Central memory CD4-positive, alpha-beta T cell (primary cell): ENCODE data around the gene RYK.
"Not testable (repeated sequence)": the region's sequence is repeated elsewhere in the genome, so short reads cannot be mapped to it uniquely, and the experiment has no call there.

ENCODE experiments used
- DNase-seq: peaks from one replicate; pipeline ENCODE4 v3.0.0; 2022

RYK gene

DNA sequence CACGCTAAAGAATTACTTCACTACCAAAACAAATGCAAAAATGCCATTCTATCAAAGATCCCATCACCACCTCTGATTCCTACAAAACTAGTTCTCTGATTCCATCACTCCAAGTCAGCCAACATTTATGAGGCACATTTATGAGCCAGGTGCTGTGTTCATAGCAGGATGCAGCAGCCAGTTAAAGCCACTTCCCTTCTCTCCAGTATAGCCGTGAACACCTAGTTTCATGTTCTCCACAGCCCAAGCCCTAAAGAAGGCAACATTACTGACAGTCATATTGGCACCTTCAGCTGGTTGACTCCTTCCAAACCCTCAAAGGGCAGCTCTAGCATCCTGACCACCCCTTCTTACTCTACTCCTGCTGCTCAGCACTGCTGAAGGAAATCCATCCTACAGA lies 36.4 kb downstream of the RYK start:
- no peak for DNase-seq

DNA sequence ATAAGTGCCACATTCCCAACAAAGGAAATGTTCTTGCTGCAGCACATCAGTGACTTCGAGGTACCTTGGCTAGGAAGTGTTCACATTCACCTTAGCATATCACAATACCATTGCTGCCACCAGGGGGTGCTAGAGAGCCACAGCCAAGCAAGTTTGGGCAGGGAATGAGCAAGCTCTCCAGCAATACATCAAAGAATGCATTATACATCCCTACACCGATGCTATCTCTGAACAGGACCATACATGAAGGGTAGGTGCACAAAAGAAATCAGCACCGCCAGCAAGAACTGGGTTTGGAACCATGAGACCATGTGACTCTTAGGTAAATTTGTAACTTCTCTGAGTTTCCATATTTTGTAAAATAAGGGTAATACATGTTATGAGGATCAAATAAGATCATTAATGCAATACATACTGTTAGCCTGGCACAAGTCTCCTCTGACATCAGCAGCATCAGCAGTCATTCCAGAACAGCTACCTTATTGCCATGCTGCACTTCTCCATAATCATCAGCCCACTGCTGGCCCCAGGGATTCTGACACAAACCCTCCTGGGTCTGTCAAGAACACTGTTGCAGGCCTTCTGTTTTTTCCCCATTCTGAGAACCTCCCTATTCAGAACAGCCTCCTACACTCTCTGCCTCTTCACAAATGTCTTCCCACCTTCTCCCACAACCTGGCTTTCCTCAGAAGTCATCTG lies 37.5 kb downstream of the RYK start:
- DNase-seq: peak; percentile 63

DNA sequence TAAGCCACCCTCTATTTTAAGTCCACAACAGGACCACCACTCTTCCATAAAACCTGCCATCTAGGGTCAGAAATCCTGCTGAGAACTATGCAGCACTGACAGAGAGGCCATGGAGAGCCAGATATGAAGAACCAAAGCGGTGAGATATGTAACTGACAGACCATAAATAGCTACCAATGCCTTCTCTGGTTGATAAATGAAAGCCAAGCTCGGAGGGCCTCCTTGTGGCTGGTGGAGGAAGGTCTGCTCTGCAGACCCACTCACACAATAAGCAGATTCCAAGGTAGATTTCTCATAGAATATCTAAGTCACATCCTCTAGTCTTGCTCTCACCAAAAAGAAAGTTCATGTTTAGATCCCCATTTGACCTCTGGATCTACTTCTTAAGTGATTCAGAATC lies 38.9 kb downstream of the RYK start:
- DNase-seq: no peak

DNA sequence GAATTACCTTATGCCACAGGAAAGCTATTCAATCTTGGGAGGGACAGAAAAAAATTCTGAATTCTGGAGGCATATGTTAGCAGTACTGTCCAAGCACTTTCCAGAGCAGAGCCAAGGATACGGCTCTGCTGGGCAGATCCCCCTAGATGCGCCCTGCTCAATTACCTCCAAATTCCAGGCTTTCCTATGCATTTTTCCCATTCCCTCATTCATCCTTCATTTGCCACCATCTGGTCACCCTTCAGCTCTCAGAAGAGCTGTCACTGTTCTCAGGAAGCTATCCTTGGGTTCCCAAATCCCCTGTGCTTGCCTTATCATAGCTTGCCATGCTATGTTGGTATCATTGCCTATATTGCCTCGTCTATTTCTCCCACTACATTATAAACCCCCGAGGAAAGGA lies 45.2 kb downstream of the RYK start:
- no peak for DNase-seq

DNA sequence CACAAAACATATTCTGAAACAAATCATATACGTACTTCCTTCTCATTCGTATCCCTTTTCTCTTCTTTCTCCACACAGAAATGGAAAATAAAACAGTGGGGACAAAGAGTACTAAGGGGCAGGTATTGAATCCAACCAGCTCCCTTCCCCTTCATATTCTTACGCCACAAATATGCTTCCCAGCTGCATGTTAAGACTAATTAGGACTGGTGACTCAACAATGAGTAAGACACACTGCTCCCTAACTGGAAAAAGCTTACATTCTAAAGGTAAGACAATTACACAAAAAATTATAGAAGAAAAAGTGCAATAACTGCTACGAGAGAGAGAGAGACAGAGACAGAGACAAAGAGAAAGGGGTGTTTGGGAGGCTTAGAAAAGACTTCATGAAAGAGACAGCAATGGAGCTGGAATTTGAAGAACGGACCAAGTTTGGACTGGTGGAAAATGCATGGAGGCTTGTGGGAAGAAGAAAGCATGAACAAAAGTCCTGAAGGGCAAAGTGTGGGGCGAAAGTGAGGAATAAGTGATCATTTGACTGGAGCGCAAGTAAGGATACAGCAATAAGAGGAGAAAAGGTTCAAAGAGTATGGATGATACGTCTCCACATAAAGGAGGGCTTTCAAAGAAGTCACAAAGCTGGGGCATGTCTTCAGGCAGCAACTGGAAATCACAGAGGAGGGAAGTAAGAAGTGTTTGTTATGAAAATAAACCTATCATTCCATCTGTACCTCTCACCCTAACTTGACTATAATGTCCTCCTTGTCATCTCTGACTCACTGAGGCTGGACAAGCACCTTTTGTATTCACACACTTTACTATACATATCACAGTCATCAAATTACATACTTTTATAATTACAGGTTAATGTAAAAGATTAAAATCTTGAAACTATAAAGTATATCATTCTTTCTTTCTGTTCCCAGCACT lies 49.2 kb downstream of the RYK start:
- DNase-seq: no peak

DNA sequence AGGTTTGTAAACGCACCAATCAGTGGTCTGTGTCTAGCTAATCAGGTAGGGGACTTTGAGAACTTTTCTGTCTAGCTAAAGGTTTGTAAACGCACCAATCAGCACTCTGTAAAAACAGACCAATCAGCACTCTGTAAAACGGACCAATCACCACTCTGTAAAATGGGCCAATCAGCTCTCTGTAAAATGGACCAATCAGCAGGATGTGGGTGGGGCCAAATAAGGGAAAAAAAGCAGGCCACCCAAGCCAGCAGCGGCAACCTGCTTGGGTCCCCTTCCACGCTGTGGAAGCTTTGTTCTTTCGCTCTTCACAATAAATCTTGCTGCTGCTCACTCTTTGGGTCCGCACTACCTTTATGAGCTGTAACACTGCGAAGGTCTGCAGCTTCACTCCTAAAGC lies 50.8 kb downstream of the RYK start:
- DNase-seq: not testable (repeated sequence)

DNA sequence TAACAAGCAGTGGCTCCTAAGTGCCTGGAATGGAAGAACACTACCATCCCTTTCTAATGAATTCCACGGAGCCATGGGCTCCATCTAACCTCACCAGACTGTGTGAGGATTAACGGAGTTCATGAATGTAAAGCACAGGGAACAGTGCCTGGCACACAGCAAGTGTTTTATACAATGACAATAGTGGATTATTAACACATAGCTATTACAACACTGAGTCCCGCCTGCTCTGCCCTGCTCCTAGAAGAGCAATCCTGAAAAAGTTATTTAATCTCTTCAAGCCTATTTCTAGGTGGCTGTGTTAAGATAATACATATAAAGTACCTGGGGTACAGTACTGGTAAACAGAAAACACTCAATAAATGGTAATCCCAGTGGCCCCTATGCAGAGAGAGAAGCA lies 51.4 kb downstream of the RYK start:
- no peak for DNase-seq

DNA sequence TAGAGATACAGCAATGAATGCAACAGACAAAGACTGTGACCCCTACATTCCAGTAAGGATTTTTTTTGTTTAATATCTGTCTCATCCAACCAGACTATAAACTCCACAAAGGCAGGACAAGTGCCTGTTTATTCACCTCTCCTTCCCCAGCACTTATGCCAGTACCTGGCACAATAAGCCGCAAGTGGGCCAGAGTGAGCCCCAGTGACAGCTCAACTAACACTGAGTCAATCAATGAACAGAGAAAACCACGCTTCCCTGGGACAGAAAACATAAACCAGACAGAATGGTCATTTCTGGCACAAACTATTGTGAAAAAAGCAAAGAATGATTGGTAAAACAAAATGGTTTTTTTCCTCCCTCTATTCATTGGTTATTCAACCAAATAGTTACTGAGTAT lies 52.2 kb downstream of the RYK start:
- DNase-seq: no peak

DNA sequence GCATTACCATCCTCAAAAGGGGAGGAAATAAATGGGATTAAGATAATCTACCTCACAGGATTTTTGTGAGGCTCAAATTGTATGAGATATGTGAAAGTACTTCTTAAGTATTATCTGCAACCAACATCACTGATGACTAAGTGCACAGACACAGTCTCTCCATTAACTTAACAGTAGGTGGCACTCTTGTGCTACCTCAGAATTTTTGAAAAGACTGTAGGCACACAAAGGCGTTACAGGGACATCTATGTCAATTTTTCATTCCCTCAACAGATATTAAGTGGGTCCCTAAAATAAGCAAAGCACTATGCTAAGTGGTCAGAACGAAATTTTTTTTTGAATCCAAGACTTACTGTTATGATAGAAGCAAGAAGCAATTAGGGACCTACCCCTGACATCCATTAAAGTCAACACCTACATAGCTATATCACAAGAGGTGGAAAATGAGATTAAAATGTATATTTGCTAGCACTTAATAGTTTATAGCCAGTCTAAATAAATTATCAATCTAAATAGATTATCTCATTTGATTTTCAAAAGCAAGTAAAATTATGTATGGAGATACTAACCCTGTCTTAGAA lies 52.9 kb downstream of the RYK start:
- DNase-seq: peak; percentile 28

DNA sequence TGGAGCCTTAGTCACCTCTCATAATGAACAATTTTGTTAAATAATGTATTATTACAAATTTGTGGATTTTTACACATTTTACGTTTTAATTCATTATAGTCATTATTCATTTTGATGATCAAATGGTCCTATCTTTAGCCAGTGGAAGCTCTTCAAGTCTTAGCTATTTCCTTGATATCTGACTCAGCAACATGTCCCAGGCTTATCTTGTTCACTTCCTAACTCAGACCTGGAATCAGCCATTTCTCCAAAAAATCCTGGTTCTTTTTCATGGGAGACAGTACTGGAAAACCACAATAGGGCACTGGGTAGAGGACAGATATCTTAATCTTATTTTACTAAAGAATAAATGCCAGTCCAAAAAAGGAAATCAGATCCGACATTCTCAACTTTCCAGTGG lies 56.4 kb downstream of the RYK start:
- DNase-seq: no peak

DNA sequence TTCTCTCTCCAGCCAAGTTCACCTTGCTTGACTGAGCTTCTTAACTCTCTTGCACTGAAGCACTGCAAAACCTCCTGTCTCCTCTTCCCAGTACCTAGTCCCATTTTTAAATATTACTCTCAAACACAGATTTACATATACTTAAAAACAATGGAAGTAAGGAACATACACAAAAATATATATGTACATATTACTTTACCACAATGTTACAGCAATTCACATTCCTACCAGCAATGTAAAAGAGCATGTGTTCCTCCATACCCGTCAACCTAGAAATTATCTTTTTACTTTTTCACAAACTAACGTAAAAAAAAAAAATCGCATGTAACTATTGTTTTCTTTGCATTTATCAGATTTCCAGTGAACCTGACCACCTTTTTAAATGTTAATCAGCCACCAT lies 60.4 kb downstream of the RYK start:
- DNase-seq: no peak

DNA sequence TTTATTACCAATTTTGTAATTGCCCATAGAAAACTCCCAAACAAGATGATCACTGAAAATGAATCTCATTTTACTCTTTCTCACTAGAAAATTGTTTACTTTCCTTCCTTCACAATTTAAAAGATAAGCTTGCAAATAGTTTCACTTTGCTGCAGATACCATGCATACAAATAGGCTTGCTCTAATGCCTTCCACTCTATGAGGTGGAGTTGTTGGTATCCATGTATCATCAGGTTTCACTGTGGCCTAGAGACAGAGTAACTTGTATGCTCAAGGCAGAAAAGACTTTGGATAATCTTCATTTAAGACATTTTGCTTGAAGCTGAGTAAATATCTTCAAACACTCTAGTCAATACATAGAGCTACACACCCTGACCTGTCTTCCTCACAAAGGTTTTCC lies 60.8 kb downstream of the RYK start:
- no peak for DNase-seq

DNA sequence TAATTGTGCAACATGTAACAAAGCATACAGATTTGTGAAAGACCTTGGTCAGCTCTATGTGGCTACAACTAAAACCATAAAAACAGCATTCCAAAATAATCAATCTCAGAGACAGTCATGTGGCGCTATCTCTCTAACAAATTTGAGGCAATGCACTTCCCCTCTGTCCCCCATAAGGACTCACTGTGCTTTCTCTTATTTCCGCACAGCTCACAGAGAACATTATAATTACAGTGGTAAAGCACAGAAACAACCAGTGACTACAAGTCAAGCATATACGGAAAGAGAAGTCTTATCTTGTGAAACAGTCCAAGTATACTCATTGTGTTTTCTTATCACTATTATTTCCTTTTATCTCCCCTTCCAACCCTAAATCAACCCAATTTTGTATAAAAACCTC lies 64.3 kb downstream of the RYK start:
- no peak for DNase-seq

DNA sequence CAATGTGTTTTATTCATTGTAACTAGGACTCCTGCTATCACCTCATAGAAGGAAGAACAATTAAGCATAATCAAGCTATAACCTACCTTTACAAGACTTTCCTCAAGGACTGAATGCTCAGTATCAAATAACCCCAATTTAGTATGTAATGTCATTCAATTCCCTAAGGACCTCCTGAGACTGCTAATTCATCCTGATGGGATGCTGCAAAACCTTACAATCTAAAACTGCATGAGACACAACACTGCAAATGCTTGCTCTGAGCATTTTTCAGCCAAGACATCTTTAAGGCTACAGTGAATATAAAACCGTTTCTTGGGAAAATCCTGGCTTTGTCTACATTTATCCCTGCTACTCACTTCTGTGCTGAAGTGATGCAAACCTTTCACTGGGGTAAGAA lies 69.9 kb downstream of the RYK start:
- DNase-seq: no peak

DNA sequence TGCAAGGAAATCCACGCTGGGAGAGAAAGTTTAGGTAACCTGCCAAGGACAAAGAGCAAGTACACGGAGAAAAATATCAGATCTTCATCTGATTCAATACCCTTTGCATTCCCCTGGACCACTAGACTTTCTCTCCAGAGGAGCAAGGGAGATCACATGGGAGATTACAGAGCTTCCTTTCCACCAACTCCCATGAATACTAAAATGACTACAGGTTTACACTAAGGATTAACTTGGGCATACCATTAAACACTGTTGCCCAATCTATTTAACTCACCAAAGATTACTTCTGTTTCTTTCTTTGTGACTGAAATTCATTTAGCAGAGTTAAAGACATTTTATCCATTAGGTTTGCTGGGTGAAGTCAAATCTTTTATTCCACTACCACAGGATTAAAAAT lies 71.2 kb downstream of the RYK start:
- no peak for DNase-seq

DNA sequence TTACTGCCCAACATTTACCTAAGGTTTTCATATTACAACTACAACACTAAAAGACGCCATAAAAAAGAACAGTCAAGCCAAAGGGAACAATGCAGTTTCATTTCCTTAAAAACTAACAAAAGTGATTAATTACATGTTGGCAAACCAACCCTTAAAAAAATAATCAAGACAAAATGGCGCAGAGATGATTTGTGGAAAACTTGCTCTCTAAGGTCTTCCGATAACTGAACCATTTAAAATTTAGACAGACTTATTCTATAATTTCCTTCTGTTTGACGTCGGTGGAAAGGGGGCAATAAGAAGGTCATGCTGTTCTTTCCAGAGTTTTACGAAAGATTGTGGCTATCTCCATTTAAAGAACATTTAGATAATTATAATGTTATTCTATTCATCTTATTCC lies 87.6 kb downstream of the RYK start:
- DNase-seq: no peak

DNA sequence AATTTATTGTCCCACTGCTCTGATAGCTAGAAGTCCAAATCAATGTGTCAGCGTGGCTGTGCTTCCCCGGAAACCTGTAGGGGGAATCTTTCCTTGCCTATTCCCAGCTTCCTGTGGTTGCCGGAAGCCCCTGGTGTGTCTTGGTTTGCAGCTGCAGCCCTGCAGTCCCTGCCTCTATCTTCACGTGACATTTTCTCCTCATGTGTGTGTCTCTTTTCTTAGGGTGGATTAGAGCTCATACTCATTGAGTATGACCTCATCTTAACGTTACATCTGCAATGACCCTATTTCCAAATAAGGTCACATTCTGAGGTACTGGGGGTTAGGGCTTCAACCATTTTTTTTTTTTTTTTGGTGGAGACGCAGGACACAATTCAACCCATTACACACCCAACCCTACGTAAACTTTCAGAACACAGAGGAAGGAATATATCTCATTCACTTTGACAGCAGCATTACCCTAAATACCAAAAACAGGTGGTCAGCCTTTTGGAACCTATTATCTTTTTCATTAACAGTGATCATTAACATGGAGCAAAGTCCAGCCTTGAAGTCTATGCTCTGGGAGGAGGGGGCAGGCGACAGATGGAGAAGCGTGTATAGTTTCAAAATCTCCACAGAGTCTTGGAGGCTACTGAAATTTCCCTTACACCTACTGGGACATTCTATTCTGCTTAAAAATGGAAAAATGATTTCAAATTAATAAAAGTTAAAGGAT lies 88.6 kb downstream of the RYK start:
- no peak for DNase-seq

DNA sequence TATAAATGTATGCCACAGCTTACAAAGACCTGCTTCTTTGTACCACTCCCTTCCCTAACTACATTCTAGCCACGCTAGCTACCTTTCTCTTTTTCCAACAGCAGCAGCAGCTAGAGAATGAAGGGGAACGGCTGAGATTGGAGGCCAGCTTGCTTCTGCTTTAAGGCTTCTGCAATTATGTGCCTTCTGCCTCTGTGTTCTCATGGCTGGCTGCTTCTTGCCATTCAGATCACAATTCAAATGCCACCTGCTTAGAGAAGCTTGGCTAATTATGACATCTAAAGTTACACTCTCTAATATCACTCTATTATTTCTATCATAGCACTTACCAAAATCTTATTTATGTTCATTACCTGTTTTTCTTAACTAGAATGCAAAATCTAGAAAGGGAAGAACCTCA lies 95.2 kb downstream of the RYK start:
- no peak for DNase-seq

DNA sequence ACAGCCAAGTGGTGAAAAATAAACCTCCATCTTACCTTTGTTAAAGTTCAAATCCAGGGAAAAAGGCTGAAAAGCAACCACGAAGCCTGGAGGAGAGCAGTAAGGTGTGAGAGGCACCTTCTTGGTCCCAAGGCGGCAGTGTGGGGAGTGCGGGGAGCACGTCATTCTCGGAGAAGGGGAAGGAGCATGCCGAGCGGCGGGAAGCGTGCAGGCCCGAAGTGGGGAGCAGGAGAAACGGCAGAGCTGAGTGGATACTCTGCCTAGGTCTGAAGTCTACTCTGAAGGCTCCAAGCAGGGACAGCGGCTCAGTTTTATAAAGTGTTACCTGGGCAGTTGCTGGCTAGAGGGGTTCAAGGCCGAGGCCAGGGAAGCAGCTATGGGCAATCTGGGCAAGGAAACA lies 96.9 kb downstream of the RYK start:
- DNase-seq: no peak

DNA sequence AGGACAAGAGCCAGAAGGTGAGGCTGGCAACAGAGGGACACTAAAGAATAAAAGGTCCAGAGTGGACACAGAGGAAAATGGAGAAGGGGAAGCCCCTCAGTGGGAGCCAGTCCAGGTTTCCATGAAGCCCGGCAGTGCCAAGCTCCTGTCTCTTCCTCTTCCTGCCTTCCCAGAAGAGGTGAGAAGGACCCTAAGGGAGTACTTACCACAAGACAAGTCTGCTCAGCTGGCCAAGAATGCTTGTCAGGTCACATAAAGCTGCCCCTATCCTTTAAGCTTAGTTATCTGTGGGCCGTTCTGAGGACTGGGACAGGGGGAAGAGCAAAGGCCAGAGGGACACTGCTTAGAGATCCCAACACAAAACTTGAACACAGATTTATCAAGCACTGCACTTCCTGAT lies 100.2 kb downstream of the RYK start:
- no peak for DNase-seq

DNA sequence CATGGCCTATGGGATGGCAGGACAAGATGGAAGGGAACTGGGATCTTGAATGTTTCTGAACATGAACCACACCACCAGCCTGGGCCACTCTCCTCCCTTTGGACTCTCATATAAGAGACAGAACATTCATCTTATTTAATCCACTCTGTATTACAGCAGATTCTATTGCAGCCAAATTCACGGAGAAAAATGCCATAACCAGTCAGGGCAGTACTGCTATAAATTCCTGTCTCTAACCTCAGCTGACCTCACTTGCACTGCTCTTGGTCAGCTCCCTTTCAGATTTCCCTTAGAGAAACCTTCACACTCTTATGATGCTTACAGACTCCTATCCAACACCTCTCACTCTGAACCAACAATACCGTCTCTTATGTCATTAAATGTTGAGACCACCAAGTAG lies 101.4 kb downstream of the RYK start:
- no peak for DNase-seq

DNA sequence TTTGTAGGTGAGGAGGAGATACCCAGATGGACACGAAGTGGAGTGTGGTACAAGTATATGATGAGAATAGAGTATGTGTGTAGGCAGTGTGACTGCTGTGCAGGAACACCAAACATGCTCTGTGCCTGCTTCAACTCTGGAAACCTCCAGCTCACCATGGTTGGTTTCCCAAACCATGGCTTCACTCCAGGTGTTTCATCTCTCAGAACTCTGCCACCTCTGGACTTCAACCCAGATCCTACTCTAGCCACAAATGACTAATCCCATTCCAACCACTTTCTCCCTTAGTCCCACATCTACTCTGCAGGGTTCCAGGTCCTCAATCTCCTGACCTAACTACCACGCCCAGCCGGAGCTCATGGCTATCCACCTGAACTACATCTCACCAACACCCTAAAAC lies 102.1 kb downstream of the RYK start:
- no peak for DNase-seq

DNA sequence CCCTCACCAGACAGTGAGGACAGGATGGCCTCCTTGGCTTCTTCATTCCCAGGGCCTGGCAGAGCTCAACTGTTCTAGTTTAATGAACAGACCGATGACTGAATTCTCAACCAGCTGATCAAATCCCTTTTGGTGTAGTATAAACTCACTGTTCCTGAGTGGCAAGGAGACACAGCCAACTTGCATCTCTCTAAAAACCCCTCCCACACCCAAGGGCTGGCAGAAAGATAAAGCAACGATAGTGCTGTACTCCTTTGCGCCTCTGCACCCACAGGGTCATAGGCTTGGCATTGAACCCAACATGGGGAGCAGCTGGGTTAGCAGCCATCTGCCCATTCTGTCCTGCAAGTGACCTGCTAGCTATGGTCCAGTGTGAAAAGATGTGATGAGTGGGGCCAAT lies 103.2 kb downstream of the RYK start:
- DNase-seq: no peak
